Keratinocyte (primary cell): ENCODE measurements around the gene CLEC19A. TPM values are rescaled to one million over a fixed set of nuclear protein-coding genes. Genes with fewer than 3 reads are reported as not detected.
A peak's percentile ranks its signal among the peaks of the same experiment; 100 is the strongest.

Source experiments
- DNase-seq: peaks from one replicate; pipeline ENCODE4 v3.0.0-alpha.2; 2011; ENCODE audit warnings: low read depth, missing footprints, low spot score
- FAIRE-seq: peaks from 2 replicates; lab custom pipeline; 2011; peaks lifted over from hg19 to GRCh38; lab: Jason Lieb, UNC
- H2AFZ ChIP-seq: 2 replicates; pipeline ENCODE4 v1.6.0; 2012; ENCODE audit warnings: low read length, control low read depth, inconsistent platforms; ENCODE audit not compliant: control insufficient read depth
- H3K27ac ChIP-seq: 2 replicates; pipeline ENCODE4 v1.5.1; 2011; ENCODE audit warnings: low read length; ENCODE audit not compliant: control insufficient read depth, insufficient read depth
- H3K27me3 ChIP-seq: 3 replicates; pipeline ENCODE4 v1.6.0; 2011; ENCODE audit warnings: low read length; ENCODE audit not compliant: control insufficient read depth, insufficient read depth; ENCODE audit errors: extremely low read depth
- H3K36me3 ChIP-seq, 2 experiments: 2 replicates in 1 of 2; 3 replicates in 1 of 2; pipeline ENCODE4 v1.5.1; 2011; ENCODE audit warnings: low read length in 2 of 2, mild to moderate bottlenecking in 1 of 2; ENCODE audit not compliant: control insufficient read depth in 2 of 2, insufficient read depth in 2 of 2; ENCODE audit errors: extremely low read depth in 1 of 2
- H3K4me1 ChIP-seq: 3 replicates; pipeline ENCODE4 v1.5.1; 2011; ENCODE audit warnings: low read length; ENCODE audit not compliant: control insufficient read depth, insufficient read depth; ENCODE audit errors: extremely low read depth
- H3K4me2 ChIP-seq: 3 replicates; pipeline ENCODE4 v1.6.0; 2011; ENCODE audit warnings: low read depth, low read length; ENCODE audit not compliant: control insufficient read depth, insufficient read depth; ENCODE audit errors: extremely low read depth
- H3K4me3 ChIP-seq, 3 experiments: fragments of 200-600 bp in 1 of 3; sonication (generic) in 1 of 3; 2 replicates in 2 of 3; 3 replicates in 1 of 3; pipeline ENCODE4 v1.5.1; 2011 to 2016; ENCODE audit warnings: low read length in 3 of 3, mild to moderate bottlenecking in 3 of 3, control low read depth in 2 of 3, inconsistent platforms in 1 of 3, low read depth in 1 of 3, mixed read lengths in 1 of 3, mixed run types in 1 of 3, moderate library complexity in 1 of 3; ENCODE audit not compliant: control insufficient read depth in 2 of 3, insufficient read depth in 2 of 3; ENCODE audit errors: extremely low read depth in 1 of 3
- H3K79me2 ChIP-seq: 2 replicates; pipeline ENCODE4 v1.6.0; 2012; ENCODE audit warnings: low read length; ENCODE audit not compliant: control insufficient read depth, insufficient read depth
- H3K9ac ChIP-seq: 3 replicates; pipeline ENCODE4 v1.6.0; 2011; ENCODE audit warnings: low read length; ENCODE audit not compliant: control insufficient read depth, insufficient read depth; ENCODE audit errors: extremely low read depth
- H3K9me1 ChIP-seq: 3 replicates; pipeline ENCODE4 v1.6.0; 2011; ENCODE audit warnings: low read length; ENCODE audit not compliant: control insufficient read depth, insufficient read depth; ENCODE audit errors: extremely low read depth
- H3K9me3 ChIP-seq: 2 replicates; pipeline ENCODE4 v1.5.1; 2012; ENCODE audit warnings: low read depth, low read length; ENCODE audit not compliant: control insufficient read depth
- H4K20me1 ChIP-seq: 3 replicates; pipeline ENCODE4 v1.6.0; 2011; ENCODE audit warnings: low read length; ENCODE audit not compliant: control insufficient read depth, insufficient read depth; ENCODE audit errors: extremely low read depth
- CTCF ChIP-seq, 3 experiments: IDR thresholded peaks in 1 of 3; conservative IDR thresholded peaks in 1 of 3; optimal IDR thresholded peaks in 1 of 3; 2 replicates in 2 of 3; 3 replicates in 1 of 3; pipeline versions ENCODE3 to v1.5.1; 2011; ENCODE audit warnings: low read length in 3 of 3, mild to moderate bottlenecking in 3 of 3, moderate library complexity in 2 of 3, control low read depth in 1 of 3, inconsistent platforms in 1 of 3; ENCODE audit not compliant: insufficient read depth in 2 of 3; ENCODE audit errors: extremely low read depth in 1 of 3
- EZH2 ChIP-seq: IDR thresholded peaks from one replicate; pipeline ENCODE4 v1.6.1; 2012; ENCODE audit warnings: inconsistent platforms, mild to moderate bottlenecking, low read length, moderate library complexity
- dilution Hi-C: fragments of 300-500 bp; cut with MboI; formaldehyde crosslinking; loops from one replicate; pipeline ENCODE4 v1.7.0; 2020; ENCODE audit warnings: low sequenced_read_pairs; ENCODE audit not compliant: extremely low pct_ligation_motif_present
- polyA plus RNA-seq, 5 experiments: library from polyadenylated mRNA; depleted of rRNA in 3 of 5; stranded (reverse) in 3 of 5; stranded (forward) in 1 of 5; unstranded in 1 of 5; fragments of >200 nt; gene quantifications; 1 replicate in 1 of 5; 2 replicates in 3 of 5; 3 replicates in 1 of 5; pipeline versions ENCODE4 v1.2.1 to v1.2.3, GENCODE V29; 2011 to 2012; ENCODE audit warnings: missing spikeins in 2 of 5, low read depth in 1 of 5, low replicate concordance in 1 of 5

The CLEC19A gene
- polyA plus RNA-seq, 1 donor (not counting 4 experiments of a cell fraction or from before 2014, with no cell fraction given), result not detected

- Histone ChIP-seq H3K27ac (no peak overlapping the region), H3K4me1 (peaks cover 9% of the 10 kb centered on the region), H3K36me3 (no peaks in the 10 kb centered on the region), H2AFZ (no peak overlapping the region), H3K4me2 (no peak overlapping the region), H3K79me2 (no peaks in the 10 kb centered on the region), H3K9me3 (no peaks in the 10 kb centered on the region), H3K9me1 (no peaks in the 10 kb centered on the region), H3K9ac (no peak overlapping the region), H3K27me3 (no peaks in the 10 kb centered on the region), H4K20me1 (no peaks in the 10 kb centered on the region), H3K4me3 (no peak overlapping the region)
- no peak for TF ChIP-seq CTCF (optimal IDR thresholded peaks at IDR 0.05 in 1 of 3, IDR thresholded peaks at IDR 0.05 in 1 of 3, conservative IDR thresholded peaks at IDR 0.05 in 1 of 3; ENCODE audit: extremely low read depth in 1 of 3, insufficient read depth in 2 of 3, low read length in 3 of 3)
- TF ChIP-seq EZH2, result no peak
- peak; percentile 68 for DNase-seq
- dilution Hi-C loops, result no loop called here
- peak; percentile 81 for FAIRE-seq
Observed at GRCh38 chr16:19284207-19284606, 1.3 kb upstream of the CLEC19A start.

- H3K4me2 ChIP-seq, result no peak overlapping the region
- FAIRE-seq, result no peak
- H3K36me3 ChIP-seq, result no peaks in the 10 kb centered on the region
- H3K79me2 ChIP-seq, result no peaks in the 10 kb centered on the region
- no peak overlapping the region for H3K4me3 ChIP-seq
- H3K27me3 ChIP-seq, result no peaks in the 10 kb centered on the region
- H3K27ac ChIP-seq, result no peak overlapping the region
- no peak for TF ChIP-seq EZH2
- TF ChIP-seq CTCF (optimal IDR thresholded peaks at IDR 0.05 in 1 of 3, IDR thresholded peaks at IDR 0.05 in 1 of 3, conservative IDR thresholded peaks at IDR 0.05 in 1 of 3; ENCODE audit: extremely low read depth in 1 of 3, insufficient read depth in 2 of 3, low read length in 3 of 3), result no peak
- H3K9me1 ChIP-seq, result no peaks in the 10 kb centered on the region
- no peaks in the 10 kb centered on the region for H3K9me3 ChIP-seq
- H3K9ac ChIP-seq, result no peak overlapping the region
- dilution Hi-C loops, result no loop called here
- no peak for DNase-seq
- H3K4me1 ChIP-seq, result peaks cover 9% of the 10 kb centered on the region
- no peak overlapping the region for H2AFZ ChIP-seq
- no peaks in the 10 kb centered on the region for H4K20me1 ChIP-seq
Observed at GRCh38 chr16:19286827-19287226, 1.3 kb downstream of the CLEC19A start.
